HCT116 (cell line): ENCODE results near the gene TMEM225. TPM values are rescaled to one million over a fixed set of nuclear protein-coding genes. Genes with fewer than 3 reads are reported as not detected.

Source experiments
- ATAC-seq: fragments of 200-7000 bp; cut with Tn5 transposase; 2 replicates; pipeline ENCODE4 v1.9.1; 2020; ENCODE audit warnings: mild to moderate bottlenecking, moderate library complexity
- BruUV-seq: library from RNA; stranded (reverse); fragments of 400-500 nt; replicated peaks from 2 replicates; lab custom pipeline; 2021; lab: Mats Ljungman, UMichigan
- CTCF ChIA-PET: fragments of 300-600 bp; sonication (Branson Sonifier 250); formaldehyde crosslinking; loops from one replicate; lab custom pipeline; 2021; ENCODE audit warnings: antibody characterized with exemption; lab: Charles Lee
- POLR2A ChIA-PET: fragments of 300-600, 350-600 bp; sonication (Branson Sonifier 250); formaldehyde crosslinking; loops from one replicate; lab custom pipeline; 2021; ENCODE audit warnings: antibody characterized with exemption; lab: Charles Lee
- RAD21 ChIA-PET, 2 experiments: fragments of 300-600 bp; sonication (Branson Sonifier 250); formaldehyde crosslinking; loops; one replicate each; lab custom pipeline; 2023; ENCODE audit warnings: low total read pairs in 2 of 2; ENCODE audit not compliant: uncharacterized antibody in 2 of 2, unreplicated experiment in 2 of 2, low non-redundant PET in 1 of 2; lab: Charles Lee
- DNase-seq: peaks from one replicate; pipeline ENCODE4 v3.0.0-alpha.2; 2010; ENCODE audit warnings: low read depth, low spot score
- H2AFZ ChIP-seq: fragments of 200-600 bp; shearing (Covaris generic), sonication (generic); 2 replicates; pipeline ENCODE4 v1.6.1; 2017; ENCODE audit warnings: low read depth, mixed run types, mixed read lengths, antibody characterized with exemption, low read length; ENCODE audit not compliant: poor library complexity, severe bottlenecking
- H3K27ac ChIP-seq: 2 replicates; pipeline ENCODE4 v1.5.1; 2012; ENCODE audit warnings: low read depth, low read length
- H3K27me3 ChIP-seq: fragments of 200-600 bp; sonication (generic); 2 replicates; pipeline ENCODE4 v1.6.1; 2016; ENCODE audit warnings: mixed run types, low read length, mixed read lengths; ENCODE audit not compliant: insufficient read depth
- H3K36me3 ChIP-seq, 2 experiments: fragments of 200-500 bp in 1 of 2; fragments of 200-600 bp in 1 of 2; sonication (Bioruptor generic) in 1 of 2; sonication (generic) in 1 of 2; 2 replicates each; pipeline versions ENCODE4 v1.5.1 to v1.6.1; 2014 to 2016; ENCODE audit warnings: low read length in 2 of 2, inconsistent platforms in 1 of 2, mixed read lengths in 1 of 2, mixed run types in 1 of 2; ENCODE audit not compliant: insufficient read depth in 2 of 2, control insufficient read depth in 1 of 2
- H3K4me1 ChIP-seq, 2 experiments: fragments of 200-600 bp in 1 of 2; sonication (generic) in 1 of 2; 2 replicates each; pipeline versions ENCODE4 v1.5.1 to v1.6.1; 2012 to 2017; ENCODE audit warnings: low read length in 2 of 2, inconsistent platforms in 1 of 2, mild to moderate bottlenecking in 1 of 2, mixed read lengths in 1 of 2, mixed run types in 1 of 2, moderate library complexity in 1 of 2; ENCODE audit not compliant: insufficient read depth in 2 of 2, control insufficient read depth in 1 of 2
- H3K4me2 ChIP-seq: fragments of 200-600 bp; sonication (generic); 2 replicates; pipeline ENCODE4 v1.6.1; 2017; ENCODE audit warnings: mixed run types, low read length, mixed read lengths
- H3K4me3 ChIP-seq, 2 experiments: fragments of 200-600 bp in 1 of 2; sonication (generic) in 1 of 2; replicated peaks in 1 of 2; 2 replicates each; pipeline ENCODE4 v1.5.1; 2011 to 2016; ENCODE audit warnings: low read length in 2 of 2, control low read depth in 1 of 2, low read depth in 1 of 2, mild to moderate bottlenecking in 1 of 2, mixed read lengths in 1 of 2, mixed run types in 1 of 2
- H3K79me2 ChIP-seq: fragments of 200-600 bp; sonication (generic); 2 replicates; pipeline ENCODE4 v1.6.1; 2017; ENCODE audit warnings: mild to moderate bottlenecking, mixed run types, low read length, moderate library complexity, mixed read lengths; ENCODE audit not compliant: insufficient read depth
- H3K9ac ChIP-seq: fragments of 200-600 bp; sonication (generic); 2 replicates; pipeline ENCODE4 v1.6.1; 2016; ENCODE audit warnings: low read length, mixed read lengths
- H3K9me2 ChIP-seq: fragments of 200-600 bp; sonication (generic), shearing (Covaris generic); 2 replicates; pipeline ENCODE4 v1.6.1; 2017; ENCODE audit warnings: mixed run types, mild to moderate bottlenecking, moderate library complexity; ENCODE audit not compliant: insufficient read depth
- H3K9me3 ChIP-seq, 2 experiments: fragments of 200-500 bp in 1 of 2; fragments of 200-600 bp in 1 of 2; sonication (Bioruptor generic) in 1 of 2; sonication (generic) in 1 of 2; 2 replicates each; pipeline ENCODE4 v1.6.1; 2014 to 2017; ENCODE audit warnings: low read length in 2 of 2, mixed read lengths in 2 of 2, inconsistent platforms in 1 of 2, low read depth in 1 of 2, mild to moderate bottlenecking in 1 of 2, mixed run types in 1 of 2, moderate library complexity in 1 of 2; ENCODE audit not compliant: control insufficient read depth in 1 of 2, insufficient read depth in 1 of 2
- H4K20me1 ChIP-seq: fragments of 200-600 bp; sonication (generic), shearing (Covaris generic); 2 replicates; pipeline ENCODE4 v1.6.1; 2017; ENCODE audit warnings: mixed run types, mild to moderate bottlenecking, moderate library complexity; ENCODE audit not compliant: insufficient read depth
- ATF3 ChIP-seq: IDR thresholded peaks from 2 replicates; pipeline ENCODE4 v1.6.1; 2012
- CBX3 ChIP-seq: IDR thresholded peaks from 2 replicates; pipeline ENCODE4 v1.6.1; 2012; ENCODE audit warnings: low read depth
- CEBPB ChIP-seq: IDR thresholded peaks from 2 replicates; pipeline ENCODE4 v1.6.1; 2012; ENCODE audit warnings: low read depth
- EGR1 ChIP-seq: IDR thresholded peaks from 2 replicates; pipeline ENCODE4 v1.6.1; 2012; ENCODE audit warnings: low read depth
- ELF1 ChIP-seq: IDR thresholded peaks from 2 replicates; pipeline ENCODE4 v1.6.1; 2012; ENCODE audit warnings: low read depth, borderline replicate concordance
- EZH2 ChIP-seq: fragments of 200-600 bp; sonication (generic); IDR thresholded peaks from 2 replicates; pipeline ENCODE4 v1.6.1; 2017; ENCODE audit warnings: antibody characterized with exemption, mixed run types
- JUND ChIP-seq: IDR thresholded peaks from 2 replicates; pipeline ENCODE4 v1.6.1; 2012
- POLR2A ChIP-seq: IDR thresholded peaks from 2 replicates; pipeline ENCODE4 v1.7.0; 2011; ENCODE audit warnings: borderline replicate concordance; ENCODE audit not compliant: insufficient read depth, insufficient read length; ENCODE audit errors: extremely low read depth
- POLR2AphosphoS5 ChIP-seq: IDR thresholded peaks from 2 replicates; pipeline ENCODE4 v1.6.1; 2011; ENCODE audit warnings: mild to moderate bottlenecking, low read depth, low read length, moderate library complexity
- RAD21 ChIP-seq: IDR thresholded peaks from 2 replicates; pipeline ENCODE4 v1.6.1; 2012; ENCODE audit warnings: low read depth, mild to moderate bottlenecking
- SIN3A ChIP-seq: IDR thresholded peaks from 2 replicates; pipeline ENCODE4 v1.6.1; 2012; ENCODE audit warnings: low read depth
- SP1 ChIP-seq: IDR thresholded peaks from 2 replicates; pipeline ENCODE4 v1.6.1; 2012; ENCODE audit warnings: low read depth
- SRF ChIP-seq: IDR thresholded peaks from 2 replicates; pipeline ENCODE4 v1.6.1; 2012; ENCODE audit warnings: low read depth
- TCF7L2 ChIP-seq: IDR thresholded peaks from 2 replicates; pipeline ENCODE4 v1.7.0; 2011; ENCODE audit warnings: borderline replicate concordance, inconsistent platforms; ENCODE audit not compliant: insufficient read depth, insufficient read length; ENCODE audit errors: extremely low read depth
- ZFX ChIP-seq: fragments of 450-650 bp; IDR thresholded peaks from 2 replicates; pipeline ENCODE4 v1.6.1; 2017
- ZNF274 ChIP-seq: fragments of 200-500 bp; sonication (Bioruptor generic); IDR thresholded peaks from 2 replicates; pipeline ENCODE4 v1.6.1; 2014; ENCODE audit warnings: mild to moderate bottlenecking, low read depth, low read length, inconsistent platforms
- intact Hi-C: fragments of 100-400 bp; cut with micrococcal nuclease; formaldehyde crosslinking; loops from 2 replicates; pipeline ENCODE4 v1.10.0; 2022
- total RNA-seq: library from RNA; stranded (reverse); gene quantifications from one replicate; pipeline ENCODE4 v1.2.1, GENCODE V29; 2021; ENCODE audit not compliant: unreplicated experiment
- TF ChIP-seq, protein P1 (sequence below): IDR thresholded peaks from 2 replicates; pipeline ENCODE4 v1.6.1; 2011; ENCODE audit warnings: mild to moderate bottlenecking, low read length, moderate library complexity; ENCODE audit not compliant: insufficient replicate concordance; ENCODE audit errors: extremely low read depth

The TMEM225 gene
- total RNA-seq, 1 experiment from 2014 or later: not detected

- ChIA-PET POLR2A (no interaction called here), RAD21 (no interaction called here), CTCF (no interaction called here)
- Histone ChIP-seq H3K9ac (no peak within 1 kb of the TSS), H2AFZ (no peak within 1 kb of the TSS), H3K4me1 (no peaks in the 10 kb centered on the region), H3K36me3 (no peaks in the 10 kb centered on the region), H3K9me3 (no peaks in the 10 kb centered on the region), H4K20me1 (no peaks in the 10 kb centered on the region; the same call in 1 of the 2 replicates), H3K27ac (no peak within 1 kb of the TSS), H3K4me3 (no peak within 1 kb of the TSS), H3K27me3 (peaks cover 7% of the 10 kb centered on the region; the same call in 1 of the 2 replicates), H3K4me2 (no peak within 1 kb of the TSS), H3K79me2 (no peaks in the 10 kb centered on the region), H3K9me2 (no peaks in the 10 kb centered on the region)
- ATAC-seq: no peak
- BruUV-seq: no TSS peak
- intact Hi-C loops: no loop called here
- no peak for DNase-seq
- TF ChIP-seq, protein P1, sequence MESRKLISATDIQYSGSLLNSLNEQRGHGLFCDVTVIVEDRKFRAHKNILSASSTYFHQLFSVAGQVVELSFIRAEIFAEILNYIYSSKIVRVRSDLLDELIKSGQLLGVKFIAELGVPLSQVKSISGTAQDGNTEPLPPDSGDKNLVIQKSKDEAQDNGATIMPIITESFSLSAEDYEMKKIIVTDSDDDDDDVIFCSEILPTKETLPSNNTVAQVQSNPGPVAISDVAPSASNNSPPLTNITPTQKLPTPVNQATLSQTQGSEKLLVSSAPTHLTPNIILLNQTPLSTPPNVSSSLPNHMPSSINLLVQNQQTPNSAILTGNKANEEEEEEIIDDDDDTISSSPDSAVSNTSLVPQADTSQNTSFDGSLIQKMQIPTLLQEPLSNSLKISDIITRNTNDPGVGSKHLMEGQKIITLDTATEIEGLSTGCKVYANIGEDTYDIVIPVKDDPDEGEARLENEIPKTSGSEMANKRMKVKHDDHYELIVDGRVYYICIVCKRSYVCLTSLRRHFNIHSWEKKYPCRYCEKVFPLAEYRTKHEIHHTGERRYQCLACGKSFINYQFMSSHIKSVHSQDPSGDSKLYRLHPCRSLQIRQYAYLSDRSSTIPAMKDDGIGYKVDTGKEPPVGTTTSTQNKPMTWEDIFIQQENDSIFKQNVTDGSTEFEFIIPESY: no peak
- no peak for TF ChIP-seq SP1
- TF ChIP-seq SRF: no peak
- no peak for TF ChIP-seq POLR2A
- no peak for TF ChIP-seq ZNF274
- no peak for TF ChIP-seq ATF3
- no peak for TF ChIP-seq POLR2AphosphoS5
- TF ChIP-seq ELF1: no peak
These were observed 16.4 kb upstream of the TMEM225 start, which contains the start of gene OR8D4 for GRCh38 chr11:123901867-123902266. TSS of gene OR8D4 (plus strand) at chr11:123902167. CDS start at chr11:123906432, 4,265 bp downstream.

- Histone ChIP-seq H3K27ac (no peak overlapping the region), H3K79me2 (no peaks in the 10 kb centered on the region), H3K9me3 (no peaks in the 10 kb centered on the region), H3K4me1 (no peaks in the 10 kb centered on the region), H2AFZ (no peak overlapping the region), H4K20me1 (no peaks in the 10 kb centered on the region; the same call in 1 of the 2 replicates), H3K27me3 (peaks cover 9% of the 10 kb centered on the region; the same call in 1 of the 2 replicates), H3K4me2 (no peak overlapping the region), H3K9ac (no peak overlapping the region), H3K36me3 (no peaks in the 10 kb centered on the region)
- DNase-seq: no peak
- POLR2A ChIA-PET: no interaction called here
- no peak for ATAC-seq
- intact Hi-C loops: no loop called here
- TF ChIP-seq CBX3 (no peak), TCF7L2 (no peak), SIN3A (no peak), ZFX (no peak), POLR2AphosphoS5 (no peak), EGR1 (no peak), JUND (no peak), ATF3 (no peak), EZH2 (no peak), CEBPB (no peak), RAD21 (no peak), ELF1 (no peak), SRF (no peak)
- TF ChIP-seq, protein P1: no peak
- TF ChIP-seq, all 23 proteins: peak for 0
- BruUV-seq: no TSS peak
- Histone ChIP-seq H3K9me2 (no peaks in the 10 kb centered on the region), H3K4me3 (no peak overlapping the region)
- ChIA-PET CTCF (no interaction called here), RAD21 (no interaction called here)
These were observed 14.3 kb upstream of the TMEM225 start for GRCh38 chr11:123899792-123900191.
